ENCODE data around the gene LDLRAD3.

LDLRAD3 gene

GRCh38 chr11:36212564-36213392 lies 268.9 kb downstream of the LDLRAD3 start:
- no peak overlapping the region for H3K4me3 ChIP-seq (replicated peaks; ENCODE audit: low read depth, low read length)
- no peak for TF ChIP-seq CTCF (IDR thresholded peaks at IDR 0.05; ENCODE audit: low read length, missing control alignments)
- no peak for DNase-seq (ENCODE audit: low read depth)

- H3K4me3 ChIP-seq (replicated peaks; ENCODE audit: low read depth, low read length) = no peak overlapping the region
- TF ChIP-seq CTCF (IDR thresholded peaks at IDR 0.05; ENCODE audit: low read length, missing control alignments) = no peak
- DNase-seq (ENCODE audit: low read depth) = no peak
These were observed 269.6 kb downstream of the LDLRAD3 start for GRCh38 chr11:36213393-36213840.

GRCh38 chr11:36214480-36214879 lies 270.6 kb downstream of the LDLRAD3 start:
- no peak for DNase-seq (ENCODE audit: low read depth)
- no peak overlapping the region for H3K4me3 ChIP-seq (replicated peaks; ENCODE audit: low read depth, low read length)
- TF ChIP-seq CTCF (IDR thresholded peaks at IDR 0.05; ENCODE audit: low read length, missing control alignments) = no peak

GRCh38 chr11:36214976-36215692 lies 271.3 kb downstream of the LDLRAD3 start:
- no peak for TF ChIP-seq CTCF (IDR thresholded peaks at IDR 0.05; ENCODE audit: low read length, missing control alignments)
- DNase-seq (ENCODE audit: low read depth) = no peak
- no peak overlapping the region for H3K4me3 ChIP-seq (replicated peaks; ENCODE audit: low read depth, low read length)

GRCh38 chr11:36215693-36216060 lies 271.8 kb downstream of the LDLRAD3 start:
- no peak for DNase-seq (ENCODE audit: low read depth)
- no peak overlapping the region for H3K4me3 ChIP-seq (replicated peaks; ENCODE audit: low read depth, low read length)
- no peak for TF ChIP-seq CTCF (IDR thresholded peaks at IDR 0.05; ENCODE audit: low read length, missing control alignments)

GRCh38 chr11:36216061-36216615 lies 272.3 kb downstream of the LDLRAD3 start:
- DNase-seq (ENCODE audit: low read depth) = no peak
- H3K4me3 ChIP-seq (replicated peaks; ENCODE audit: low read depth, low read length) = no peak overlapping the region
- no peak for TF ChIP-seq CTCF (IDR thresholded peaks at IDR 0.05; ENCODE audit: low read length, missing control alignments)

Data from fibroblast of pulmonary artery (primary cell).